K562 (cell line): Measurements from ENCODE around the gene INSIG1. TPM values are rescaled to one million over a fixed set of nuclear protein-coding genes. Genes with fewer than 3 reads are reported as not detected.

Source experiments
- CGGBP1 ChIP-seq: fragments of 250-450 bp; sonication (Bioruptor Pico); IDR thresholded peaks from 2 replicates; pipeline ENCODE4 v1.9.0; 2021; ENCODE audit warnings: mild to moderate bottlenecking
- CTCF ChIP-seq, 3 experiments: IDR thresholded peaks in 2 of 3; conservative IDR thresholded peaks in 1 of 3; 2 replicates each; pipeline ENCODE4 v1.5.1; 2011 to 2012; ENCODE audit warnings: low read length in 3 of 3, mild to moderate bottlenecking in 3 of 3, control low read depth in 2 of 3, improper control_type of control experiment in 1 of 3, inconsistent platforms in 1 of 3, low read depth in 1 of 3, mixed read lengths in 1 of 3, moderate library complexity in 1 of 3; ENCODE audit not compliant: insufficient read depth in 2 of 3
- ERF ChIP-seq: fragments of 450-650 bp; formaldehyde crosslinking; IDR thresholded peaks from 2 replicates; pipeline ENCODE4 v1.4.0; 2020; ENCODE audit warnings: mild to moderate bottlenecking, mixed read lengths
- FOXJ3 ChIP-seq: sonication (generic); formaldehyde crosslinking; IDR thresholded peaks from 2 replicates; pipeline ENCODE4 v1.4.0; 2020; ENCODE audit warnings: mild to moderate bottlenecking, missing genetic modification reagents
- HIVEP1 ChIP-seq: fragments of 250-450 bp; sonication (Bioruptor Pico); IDR thresholded peaks from 2 replicates; pipeline ENCODE4 v1.4.0; 2020; ENCODE audit warnings: mild to moderate bottlenecking
- L3MBTL2 ChIP-seq: fragments of 450-650 bp; IDR thresholded peaks from 2 replicates; pipeline ENCODE4 v1.6.1; 2016; ENCODE audit warnings: mild to moderate bottlenecking, moderate library complexity
- RAD21 ChIP-seq, 2 experiments: fragments of 250-450 bp in 1 of 2; fragments of 450-650 bp in 1 of 2; sonication (Bioruptor Pico) in 1 of 2; formaldehyde crosslinking in 1 of 2; IDR thresholded peaks in 1 of 2; conservative IDR thresholded peaks in 1 of 2; 2 replicates each; pipeline versions ENCODE4 v1.4.0 to v1.8.0; 2020 to 2022; ENCODE audit warnings: mild to moderate bottlenecking in 2 of 2, moderate library complexity in 1 of 2
- RAD51 ChIP-seq: fragments of 450-650 bp; IDR thresholded peaks from 2 replicates; pipeline ENCODE4 v1.7.1; 2016; ENCODE audit warnings: low read depth, mild to moderate bottlenecking, borderline replicate concordance
- ZNF143 ChIP-seq: sonication (generic); formaldehyde crosslinking; IDR thresholded peaks from 2 replicates; pipeline ENCODE4 v1.9.0; 2022; ENCODE audit warnings: mild to moderate bottlenecking, missing genetic modification reagents
- ZNF217 ChIP-seq: sonication (generic); formaldehyde crosslinking; IDR thresholded peaks from 2 replicates; pipeline ENCODE4 v1.8.0; 2022; ENCODE audit warnings: mild to moderate bottlenecking, missing genetic modification reagents
- ZNF239 ChIP-seq: fragments of 250-450 bp; sonication (Bioruptor Pico); IDR thresholded peaks from 2 replicates; pipeline ENCODE4 v1.4.0; 2020; ENCODE audit warnings: mild to moderate bottlenecking
- ZNF277 ChIP-seq: fragments of 250-450 bp; sonication (Bioruptor Pico); IDR thresholded peaks from 2 replicates; pipeline ENCODE4 v1.8.0; 2022; ENCODE audit warnings: inconsistent platforms, mild to moderate bottlenecking, moderate library complexity, borderline replicate concordance
- ZNF282 ChIP-seq: sonication (generic); formaldehyde crosslinking; IDR thresholded peaks from 2 replicates; pipeline ENCODE4 v1.8.1; 2023; ENCODE audit warnings: missing genetic modification reagents
- ZNF3 ChIP-seq: fragments of 250-450 bp; sonication (Bioruptor Pico); IDR thresholded peaks from 2 replicates; pipeline ENCODE4 v1.5.0; 2021; ENCODE audit warnings: mild to moderate bottlenecking, moderate library complexity
- ZNF407 ChIP-seq: fragments of 450-650 bp; IDR thresholded peaks from 2 replicates; pipeline ENCODE4 v1.6.1; 2016; ENCODE audit warnings: low read depth
- ZNF668 ChIP-seq: fragments of 250-450 bp; sonication (Bioruptor Pico); IDR thresholded peaks from 2 replicates; pipeline ENCODE4 v1.8.0; 2022; ENCODE audit warnings: mild to moderate bottlenecking, inconsistent platforms
- polyA plus RNA-seq, 8 experiments: library from polyadenylated mRNA; depleted of rRNA in 4 of 8; stranded (reverse) in 5 of 8; unstranded in 3 of 8; fragments of >200 nt; fragmentation: Nextera tagmentation in 2 of 8; fragmentation: Illumina TruSeq in 1 of 8; extraction: Ambion mirVana in 2 of 8; extraction: Trizol in 1 of 8; gene quantifications; 2 replicates each; pipeline versions ENCODE4 v1.2.1 to v1.2.3, GENCODE V29; 2011 to 2014; ENCODE audit warnings: inconsistent platforms in 1 of 8, missing spikeins in 1 of 8
- total RNA-seq, 7 experiments: library from RNA; depleted of rRNA in 6 of 7; stranded (reverse); fragments of >200 nt in 6 of 7; fragmentation: Illumina TruSeq in 2 of 7; extraction: Trizol in 2 of 7; gene quantifications; 2 replicates each; pipeline versions ENCODE4 v1.2.1 to v1.2.3, GENCODE V29; 2011 to 2021; ENCODE audit warnings: low replicate concordance in 1 of 7

Gene INSIG1
- total and polyA plus RNA-seq, 9 of the 15 experiments (the other 6 are each of a cell fraction or from before 2014, with no cell fraction given) = 57.1 to 787 (median 238) TPM

GRCh38 chr7:155297517-155298287, at the start of gene INSIG1 (continued):
- TF ChIP-seq ZNF407 (no peak), ZNF239 (no peak), ZNF217 (CRISPR knock-in tag) (no peak), ERF (no peak; the same call in 1 of the 2 replicates), HIVEP1 (CRISPR knock-in tag) (no peak), RAD21 (CRISPR knock-in tag; conservative IDR thresholded peaks at IDR 0.05 in 1 of 2, IDR thresholded peaks at IDR 0.05 in 1 of 2) (no peak), ZNF3 (CRISPR knock-in tag) (no peak), L3MBTL2 (peak; percentile 88), CGGBP1 (peak; percentile 82; the same call in 1 of the 2 replicates), FOXJ3 (CRISPR knock-in tag) (no peak), ZNF668 (CRISPR knock-in tag) (no peak), ZNF282 (0 out of 2 replicates have a peak, but pooled peaks have one; percentile 47), CTCF (IDR thresholded peaks at IDR 0.05 in 2 of 3, conservative IDR thresholded peaks at IDR 0.05 in 1 of 3; ENCODE audit: insufficient read depth in 2 of 3, low read depth in 1 of 3, low read length in 3 of 3) (0 out of 6 replicates have a peak, but pooled peaks of 2 of the 3 experiments have one; percentile 3 to 6), RAD51 (no peak), ZNF277 (CRISPR knock-in tag) (no peak), ZNF143 (CRISPR knock-in tag) (no peak)
